Neutrophil (primary cell): ENCODE data around the gene MYO3B.

ENCODE experiments used
- H3K27ac ChIP-seq: fragments of 200-600 bp; sonication (generic); 2 replicates; pipeline ENCODE4 v1.5.1; 2016; ENCODE audit warnings: mild to moderate bottlenecking, moderate library complexity
- H3K27me3 ChIP-seq: fragments of 200-600 bp; sonication (generic); 2 replicates; pipeline ENCODE4 v1.6.0; 2016; ENCODE audit warnings: mild to moderate bottlenecking
- H3K36me3 ChIP-seq: fragments of 200-600 bp; sonication (generic); 2 replicates; pipeline ENCODE4 v1.5.1; 2017
- H3K4me1 ChIP-seq, 2 experiments: fragments of 200-600 bp in 1 of 2; sonication (generic) in 1 of 2; 1 replicate in 1 of 2; 2 replicates in 1 of 2; pipeline versions ENCODE4 v1.5.1 to v1.6.1; 2013 to 2016; ENCODE audit warnings: low read depth in 1 of 2, low read length in 1 of 2, mild to moderate bottlenecking in 1 of 2, moderate library complexity in 1 of 2; ENCODE audit not compliant: control insufficient read depth in 1 of 2, insufficient read depth in 1 of 2
- H3K4me3 ChIP-seq, 2 experiments: fragments of 200-600 bp in 1 of 2; sonication (generic) in 1 of 2; 1 replicate in 1 of 2; 2 replicates in 1 of 2; pipeline ENCODE4 v1.5.1; 2013 to 2016; ENCODE audit warnings: low read depth in 1 of 2, low read length in 1 of 2, mild to moderate bottlenecking in 1 of 2, moderate library complexity in 1 of 2
- H3K9me3 ChIP-seq: fragments of 200-600 bp; sonication (generic); 2 replicates; pipeline ENCODE4 v1.5.1; 2016
- TF ChIP-seq, protein P1 (sequence below): fragments of 200-600 bp; sonication (generic); IDR thresholded peaks from 2 replicates; pipeline ENCODE4 v1.5.1; 2016; ENCODE audit warnings: antibody characterized with exemption

Gene MYO3B

DNA sequence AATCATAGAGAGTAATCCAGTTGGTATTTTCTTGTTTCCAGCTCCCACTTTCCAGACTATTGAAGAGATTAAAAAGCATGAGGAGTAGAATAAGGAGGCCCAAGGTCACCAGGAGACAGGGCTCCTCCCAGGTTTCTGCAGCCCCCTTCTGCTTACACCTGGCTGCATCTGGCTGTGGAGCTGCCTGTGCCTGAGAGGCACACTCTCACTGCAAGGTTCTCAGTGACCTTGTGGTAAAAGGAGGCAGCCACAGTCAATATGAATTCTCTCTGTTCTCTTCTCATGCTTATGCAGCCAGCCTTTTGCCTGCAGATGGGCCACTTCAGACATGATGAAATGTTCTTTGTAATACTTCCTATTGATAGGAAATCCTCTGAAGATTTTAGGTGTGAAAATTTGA lies 233.7 kb downstream of the MYO3B start:
- Histone ChIP-seq H3K36me3 (no peaks in the 10 kb centered on the region), H3K27ac (no peak overlapping the region), H3K4me1 (no peaks in the 10 kb centered on the region), H3K4me3 (no peak overlapping the region), H3K27me3 (peaks cover 35% of the 10 kb centered on the region), H3K9me3 (no peaks in the 10 kb centered on the region)
- TF ChIP-seq, protein P1, sequence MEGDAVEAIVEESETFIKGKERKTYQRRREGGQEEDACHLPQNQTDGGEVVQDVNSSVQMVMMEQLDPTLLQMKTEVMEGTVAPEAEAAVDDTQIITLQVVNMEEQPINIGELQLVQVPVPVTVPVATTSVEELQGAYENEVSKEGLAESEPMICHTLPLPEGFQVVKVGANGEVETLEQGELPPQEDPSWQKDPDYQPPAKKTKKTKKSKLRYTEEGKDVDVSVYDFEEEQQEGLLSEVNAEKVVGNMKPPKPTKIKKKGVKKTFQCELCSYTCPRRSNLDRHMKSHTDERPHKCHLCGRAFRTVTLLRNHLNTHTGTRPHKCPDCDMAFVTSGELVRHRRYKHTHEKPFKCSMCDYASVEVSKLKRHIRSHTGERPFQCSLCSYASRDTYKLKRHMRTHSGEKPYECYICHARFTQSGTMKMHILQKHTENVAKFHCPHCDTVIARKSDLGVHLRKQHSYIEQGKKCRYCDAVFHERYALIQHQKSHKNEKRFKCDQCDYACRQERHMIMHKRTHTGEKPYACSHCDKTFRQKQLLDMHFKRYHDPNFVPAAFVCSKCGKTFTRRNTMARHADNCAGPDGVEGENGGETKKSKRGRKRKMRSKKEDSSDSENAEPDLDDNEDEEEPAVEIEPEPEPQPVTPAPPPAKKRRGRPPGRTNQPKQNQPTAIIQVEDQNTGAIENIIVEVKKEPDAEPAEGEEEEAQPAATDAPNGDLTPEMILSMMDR: no peak

DNA sequence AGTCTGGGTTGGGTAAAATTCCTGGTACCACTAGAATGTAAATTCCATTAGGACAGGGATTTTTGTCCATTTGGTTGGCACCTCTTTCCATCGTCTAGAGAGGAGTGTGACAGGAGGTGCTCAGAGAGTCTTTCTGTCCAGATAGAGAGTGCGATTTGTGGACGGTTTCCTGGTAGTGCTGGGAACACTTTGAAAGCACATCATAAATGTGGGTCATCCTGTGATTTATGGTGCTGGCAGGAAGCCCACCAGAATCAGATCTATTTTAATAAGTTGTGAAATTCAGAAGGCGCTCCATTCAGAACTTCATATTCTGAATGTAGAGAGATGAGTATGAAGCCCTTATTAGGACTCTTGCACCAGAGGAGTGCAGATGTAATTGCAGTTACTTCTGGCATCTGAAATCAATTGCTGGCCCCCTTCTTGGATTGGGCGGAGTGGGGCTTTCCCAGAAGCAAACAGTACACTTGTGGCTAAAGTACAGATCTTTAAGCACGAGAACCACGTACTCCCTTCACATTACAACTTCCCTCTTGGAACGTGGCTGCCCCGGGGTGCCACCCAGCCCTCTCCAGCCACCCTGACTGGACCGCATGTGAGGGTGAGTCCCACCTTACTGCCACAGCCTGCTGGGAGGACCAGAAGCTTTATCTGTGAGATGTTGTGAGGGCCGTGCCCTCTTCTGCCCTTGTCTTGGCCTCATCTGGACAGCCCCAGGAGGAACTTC lies 243.2 kb downstream of the MYO3B start:
- Histone ChIP-seq H3K4me1 (no peaks in the 10 kb centered on the region), H3K9me3 (no peaks in the 10 kb centered on the region), H3K27me3 (peaks cover 24% of the 10 kb centered on the region), H3K4me3 (no peak overlapping the region), H3K36me3 (no peaks in the 10 kb centered on the region), H3K27ac (no peak overlapping the region)
- TF ChIP-seq, protein P1: no peak

DNA sequence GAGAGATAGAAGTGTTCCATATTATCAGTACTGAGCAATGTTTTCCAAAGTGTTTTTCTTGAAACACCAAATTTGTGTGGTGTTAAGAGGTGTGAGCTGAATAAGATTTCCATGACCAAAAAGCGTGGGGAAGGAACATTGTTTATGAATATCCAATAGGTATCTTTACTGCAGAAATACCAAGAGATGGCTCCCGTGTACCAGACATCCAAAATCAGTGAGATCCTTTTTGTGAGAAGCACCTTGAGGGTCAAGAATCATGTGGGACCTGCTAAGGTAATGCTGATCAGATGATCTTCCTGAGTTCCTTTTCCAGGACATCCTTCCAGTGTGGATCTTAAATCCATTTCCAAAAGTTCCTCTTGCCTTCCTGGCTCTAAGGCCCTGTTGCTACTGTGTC lies 246.0 kb downstream of the MYO3B start:
- H3K9me3 ChIP-seq: no peaks in the 10 kb centered on the region
- peaks cover 29% of the 10 kb centered on the region for H3K27me3 ChIP-seq
- H3K27ac ChIP-seq: no peak overlapping the region
- no peaks in the 10 kb centered on the region for H3K36me3 ChIP-seq
- H3K4me1 ChIP-seq: no peaks in the 10 kb centered on the region
- no peak overlapping the region for H3K4me3 ChIP-seq
- TF ChIP-seq, protein P1: no peak

DNA sequence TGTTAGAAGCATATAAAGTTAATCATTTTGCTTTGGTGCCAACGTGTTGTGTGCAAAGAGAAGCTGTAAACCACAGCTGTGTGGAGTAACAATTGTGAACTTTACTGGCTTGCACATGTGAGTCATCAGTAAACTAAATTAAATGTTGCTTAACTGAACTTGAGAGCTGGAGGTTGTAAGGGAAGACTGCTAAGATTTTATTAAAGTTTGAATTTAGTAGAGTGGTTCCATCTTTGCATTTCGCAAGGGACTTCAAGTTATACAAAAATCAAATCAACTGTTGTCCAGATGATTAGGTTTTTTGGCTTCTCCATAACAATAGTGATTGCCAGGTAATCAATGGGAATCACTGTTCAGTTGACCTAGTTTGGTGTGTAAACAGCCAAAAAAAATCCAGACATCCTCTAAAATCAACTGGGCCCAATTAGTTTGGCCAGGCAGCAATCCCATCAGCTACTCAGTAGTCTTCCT lies 247.4 kb downstream of the MYO3B start:
- no peaks in the 10 kb centered on the region for H3K4me1 ChIP-seq
- TF ChIP-seq, protein P1: no peak
- H3K36me3 ChIP-seq: no peaks in the 10 kb centered on the region
- H3K27me3 ChIP-seq: peaks cover 23% of the 10 kb centered on the region
- H3K27ac ChIP-seq: no peak overlapping the region
- no peaks in the 10 kb centered on the region for H3K9me3 ChIP-seq
- no peak overlapping the region for H3K4me3 ChIP-seq

DNA sequence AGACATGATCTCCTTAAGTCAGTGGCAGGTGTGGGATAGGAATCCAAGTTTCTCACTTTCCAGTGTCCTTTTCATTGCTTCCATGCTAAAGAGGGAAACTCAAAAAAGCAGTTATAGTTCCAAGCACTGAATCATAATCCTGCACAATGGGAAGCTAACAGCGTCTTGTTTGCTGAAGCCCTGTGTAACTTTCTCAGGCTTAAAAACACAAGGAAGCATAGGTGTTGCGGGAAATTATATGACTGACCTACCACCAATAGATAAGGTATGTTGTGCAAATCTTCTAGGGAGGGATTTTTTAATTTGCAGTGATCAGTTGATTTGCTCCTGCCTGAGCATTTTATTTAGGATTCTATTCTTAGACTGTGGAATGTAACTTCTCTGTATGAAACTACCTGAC lies 250.9 kb downstream of the MYO3B start:
- no peaks in the 10 kb centered on the region for H3K36me3 ChIP-seq
- no peak overlapping the region for H3K27ac ChIP-seq
- H3K4me1 ChIP-seq: no peaks in the 10 kb centered on the region
- TF ChIP-seq, protein P1: no peak
- no peak overlapping the region for H3K4me3 ChIP-seq
- peaks cover 8% of the 10 kb centered on the region for H3K27me3 ChIP-seq
- no peaks in the 10 kb centered on the region for H3K9me3 ChIP-seq
